DND-41 (cell line): ENCODE measurements around the gene ADAMTS9.

Experiments used
- ATAC-seq: fragments of 200-7000 bp; cut with Tn5 transposase; 3 replicates; pipeline ENCODE4 v1.9.1; 2021; ENCODE audit warnings: low read depth; ENCODE audit not compliant: insufficient read depth
- DNase-seq: peaks from one replicate; pipeline ENCODE4 v3.0.0-alpha.2; 2020
- H2AFZ ChIP-seq: 2 replicates; pipeline ENCODE4 v1.6.0; 2012; ENCODE audit warnings: low read depth, low read length
- H3K27ac ChIP-seq: 2 replicates; pipeline ENCODE4 v1.5.1; 2012; ENCODE audit warnings: low read length, inconsistent platforms
- H3K27me3 ChIP-seq: fragments of 200-600 bp; sonication (generic); 2 replicates; pipeline ENCODE4 v1.6.0; 2012; ENCODE audit warnings: low read length, mild to moderate bottlenecking, inconsistent platforms; ENCODE audit not compliant: insufficient read depth, poor library complexity
- H3K36me3 ChIP-seq: 2 replicates; pipeline ENCODE4 v1.5.1; 2012; ENCODE audit warnings: low read length, inconsistent platforms; ENCODE audit not compliant: insufficient read depth
- H3K4me1 ChIP-seq: 2 replicates; pipeline ENCODE4 v1.5.1; 2012; ENCODE audit warnings: mild to moderate bottlenecking, low read length; ENCODE audit not compliant: insufficient read depth
- H3K4me2 ChIP-seq: 2 replicates; pipeline ENCODE4 v1.6.0; 2012; ENCODE audit warnings: mild to moderate bottlenecking, moderate library complexity, low read length, inconsistent platforms; ENCODE audit not compliant: insufficient read depth
- H3K4me3 ChIP-seq, 2 experiments: fragments of 200-600 bp in 1 of 2; shearing (Covaris generic) in 1 of 2; 2 replicates each; pipeline ENCODE4 v1.5.1; 2012 to 2016; ENCODE audit warnings: inconsistent platforms in 2 of 2, low read length in 2 of 2, mild to moderate bottlenecking in 2 of 2, low read depth in 1 of 2, moderate library complexity in 1 of 2
- H3K79me2 ChIP-seq: 2 replicates; pipeline ENCODE4 v1.6.0; 2012; ENCODE audit warnings: low read length, inconsistent platforms; ENCODE audit not compliant: insufficient read depth
- H3K9ac ChIP-seq: 2 replicates; pipeline ENCODE4 v1.6.0; 2012; ENCODE audit warnings: low read depth, mild to moderate bottlenecking, inconsistent platforms, low read length, moderate library complexity
- H3K9me3 ChIP-seq: 2 replicates; pipeline ENCODE4 v1.5.1; 2012; ENCODE audit warnings: low read length, moderate library complexity, mild to moderate bottlenecking, inconsistent platforms; ENCODE audit not compliant: insufficient read depth, severe bottlenecking
- H4K20me1 ChIP-seq: 2 replicates; pipeline ENCODE4 v1.6.0; 2012; ENCODE audit warnings: low read length; ENCODE audit not compliant: insufficient read depth
- EZH2 ChIP-seq: IDR thresholded peaks from 3 replicates; pipeline ENCODE4 v1.6.1; 2012; ENCODE audit warnings: borderline replicate concordance, low read depth, mild to moderate bottlenecking, moderate library complexity, low read length, inconsistent platforms; ENCODE audit not compliant: severe bottlenecking
- TF ChIP-seq, protein P1 (sequence below): IDR thresholded peaks from 2 replicates; pipeline ENCODE4 v1.5.1; 2012; ENCODE audit warnings: borderline replicate concordance, low read length, moderate library complexity, mild to moderate bottlenecking; ENCODE audit not compliant: poor library complexity, severe bottlenecking; ENCODE audit errors: extremely low read depth

Gene ADAMTS9

DNA sequence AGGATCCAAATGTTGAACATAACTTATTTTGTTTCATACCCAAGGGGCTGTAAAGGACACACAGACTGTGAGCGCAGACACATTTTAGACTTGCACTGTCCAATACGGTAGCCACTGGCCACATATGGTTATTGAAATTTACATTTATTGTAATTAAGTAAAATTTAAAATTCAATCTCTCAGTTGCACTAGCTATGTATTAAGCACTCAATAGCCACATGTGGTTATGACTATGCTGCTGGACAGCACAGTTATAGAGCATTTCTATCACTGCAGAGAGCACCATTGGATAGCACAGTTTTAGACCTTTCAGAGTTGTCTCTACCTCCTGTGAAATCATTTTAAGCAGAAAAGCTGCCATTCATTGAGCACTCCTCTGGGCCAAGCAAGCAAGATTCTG is 204.3 kb downstream of the ADAMTS9 start:
- ATAC-seq (no peak), DNase-seq (no peak)
- no peaks in the 10 kb centered on the region for H3K36me3 ChIP-seq
- no peak overlapping the region for H3K4me2 ChIP-seq
- H2AFZ ChIP-seq: no peak overlapping the region
- TF ChIP-seq EZH2: no peak
- TF ChIP-seq, protein P1, sequence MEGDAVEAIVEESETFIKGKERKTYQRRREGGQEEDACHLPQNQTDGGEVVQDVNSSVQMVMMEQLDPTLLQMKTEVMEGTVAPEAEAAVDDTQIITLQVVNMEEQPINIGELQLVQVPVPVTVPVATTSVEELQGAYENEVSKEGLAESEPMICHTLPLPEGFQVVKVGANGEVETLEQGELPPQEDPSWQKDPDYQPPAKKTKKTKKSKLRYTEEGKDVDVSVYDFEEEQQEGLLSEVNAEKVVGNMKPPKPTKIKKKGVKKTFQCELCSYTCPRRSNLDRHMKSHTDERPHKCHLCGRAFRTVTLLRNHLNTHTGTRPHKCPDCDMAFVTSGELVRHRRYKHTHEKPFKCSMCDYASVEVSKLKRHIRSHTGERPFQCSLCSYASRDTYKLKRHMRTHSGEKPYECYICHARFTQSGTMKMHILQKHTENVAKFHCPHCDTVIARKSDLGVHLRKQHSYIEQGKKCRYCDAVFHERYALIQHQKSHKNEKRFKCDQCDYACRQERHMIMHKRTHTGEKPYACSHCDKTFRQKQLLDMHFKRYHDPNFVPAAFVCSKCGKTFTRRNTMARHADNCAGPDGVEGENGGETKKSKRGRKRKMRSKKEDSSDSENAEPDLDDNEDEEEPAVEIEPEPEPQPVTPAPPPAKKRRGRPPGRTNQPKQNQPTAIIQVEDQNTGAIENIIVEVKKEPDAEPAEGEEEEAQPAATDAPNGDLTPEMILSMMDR: no peak
- no peak overlapping the region for H3K4me3 ChIP-seq
- no peaks in the 10 kb centered on the region for H3K4me1 ChIP-seq
- no peak overlapping the region for H3K27ac ChIP-seq
- no peak overlapping the region for H3K9ac ChIP-seq
- H3K9me3 ChIP-seq: no peaks in the 10 kb centered on the region
- no peaks in the 10 kb centered on the region for H3K27me3 ChIP-seq
- no peaks in the 10 kb centered on the region for H4K20me1 ChIP-seq
- no peaks in the 10 kb centered on the region for H3K79me2 ChIP-seq

GRCh38 chr3:64475037-64475436 is 212.8 kb downstream of the ADAMTS9 start:
- no peak for DNase-seq
- no peak for TF ChIP-seq EZH2
- TF ChIP-seq, protein P1: no peak

DNA sequence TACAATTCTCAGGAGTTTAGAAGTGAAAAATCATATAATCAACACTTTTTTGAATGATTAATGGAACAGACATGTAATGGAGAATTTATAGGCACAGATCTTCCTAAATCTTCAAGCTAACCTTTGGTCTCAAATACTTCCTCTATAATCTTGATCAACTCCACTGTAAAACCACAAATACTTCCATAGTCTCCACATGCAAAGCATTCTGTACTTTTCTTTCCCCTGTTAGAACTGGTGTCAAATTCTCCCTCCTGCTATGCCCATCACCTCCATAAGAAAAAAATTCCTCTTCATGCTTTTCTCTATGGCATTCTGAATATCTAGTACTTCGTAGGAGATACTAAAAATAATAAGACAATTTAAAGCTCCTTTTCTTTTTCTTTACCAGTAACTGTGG is 214.3 kb downstream of the ADAMTS9 start:
- H3K4me1 ChIP-seq: no peaks in the 10 kb centered on the region
- TF ChIP-seq, protein P1: no peak
- TF ChIP-seq EZH2: no peak
- H3K9me3 ChIP-seq: no peaks in the 10 kb centered on the region
- no peaks in the 10 kb centered on the region for H3K27me3 ChIP-seq
- ATAC-seq (no peak), DNase-seq (no peak)
- no peak overlapping the region for H3K27ac ChIP-seq
- H3K36me3 ChIP-seq: no peaks in the 10 kb centered on the region
- H4K20me1 ChIP-seq: no peaks in the 10 kb centered on the region
- no peak overlapping the region for H2AFZ ChIP-seq
- no peak overlapping the region for H3K9ac ChIP-seq
- H3K79me2 ChIP-seq: no peaks in the 10 kb centered on the region
- H3K4me3 ChIP-seq: no peak overlapping the region
- H3K4me2 ChIP-seq: no peak overlapping the region

More at GRCh38 chr3:64475037-64475436, 212.8 kb downstream of the ADAMTS9 start:
- H3K4me1 ChIP-seq: no peaks in the 10 kb centered on the region
- H3K9me3 ChIP-seq: no peaks in the 10 kb centered on the region
- H3K9ac ChIP-seq: no peak overlapping the region
- H3K27me3 ChIP-seq: no peaks in the 10 kb centered on the region
- no peak overlapping the region for H2AFZ ChIP-seq
- H3K4me3 ChIP-seq: no peak overlapping the region
- no peak for ATAC-seq
- H3K36me3 ChIP-seq: no peaks in the 10 kb centered on the region
- H3K4me2 ChIP-seq: no peak overlapping the region
- no peaks in the 10 kb centered on the region for H4K20me1 ChIP-seq
- H3K27ac ChIP-seq: no peak overlapping the region
- no peaks in the 10 kb centered on the region for H3K79me2 ChIP-seq

DNA sequence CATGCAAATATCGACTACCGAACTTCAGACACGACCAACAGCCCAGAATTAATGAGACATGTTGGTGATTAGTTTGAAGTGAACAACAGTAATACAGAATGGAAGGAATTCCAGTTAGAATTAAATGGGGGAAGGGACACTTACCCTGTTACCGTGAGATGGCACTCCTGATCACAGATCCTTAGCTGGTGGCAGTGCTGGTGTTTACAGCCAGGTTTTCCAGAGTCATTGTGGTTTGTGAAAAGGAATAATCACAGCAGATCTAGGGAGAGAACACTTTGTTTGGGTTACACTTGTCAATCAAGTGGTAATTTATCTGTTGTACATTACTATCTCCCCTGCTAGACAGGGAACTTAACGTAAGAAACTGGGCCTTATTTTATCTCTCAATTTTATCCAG is 217.4 kb downstream of the ADAMTS9 start:
- H3K27ac ChIP-seq: no peak overlapping the region
- no peak overlapping the region for H2AFZ ChIP-seq
- no peaks in the 10 kb centered on the region for H4K20me1 ChIP-seq
- no peaks in the 10 kb centered on the region for H3K9me3 ChIP-seq
- no peaks in the 10 kb centered on the region for H3K79me2 ChIP-seq
- no peak overlapping the region for H3K4me2 ChIP-seq
- no peaks in the 10 kb centered on the region for H3K27me3 ChIP-seq
- H3K9ac ChIP-seq: no peak overlapping the region
- H3K36me3 ChIP-seq: no peaks in the 10 kb centered on the region
- H3K4me1 ChIP-seq: no peaks in the 10 kb centered on the region
- H3K4me3 ChIP-seq: no peak overlapping the region
- ATAC-seq (no peak), DNase-seq (no peak)
- no peak for TF ChIP-seq EZH2
- TF ChIP-seq, protein P1: no peak
